H9 (cell line): ENCODE results near the gene CCDC91. TPM values are rescaled to one million over a fixed set of nuclear protein-coding genes. Genes with fewer than 3 reads are reported as not detected.

Experiments used
- DNase-seq: peaks from one replicate; pipeline ENCODE4 v3.0.0-alpha.2; 2017
- H2AFZ ChIP-seq: one replicate; pipeline ENCODE4 v1.6.1; 2013; ENCODE audit warnings: mild to moderate bottlenecking, low read length, control low read depth, moderate library complexity
- H2AK5ac ChIP-seq: 2 replicates; pipeline ENCODE4 v1.6.1; 2013; ENCODE audit warnings: low read length, control low read depth, mixed read lengths; ENCODE audit not compliant: insufficient read length
- H2BK120ac ChIP-seq: one replicate; pipeline ENCODE4 v1.6.1; 2013; ENCODE audit warnings: low read depth, mild to moderate bottlenecking, low read length, control low read depth, inconsistent platforms; ENCODE audit not compliant: poor library complexity, severe bottlenecking
- H2BK12ac ChIP-seq: 2 replicates; pipeline ENCODE4 v1.6.1; 2013; ENCODE audit warnings: low read length, control low read depth, mixed read lengths, low read depth; ENCODE audit not compliant: insufficient read length
- H2BK15ac ChIP-seq: 2 replicates; pipeline ENCODE4 v1.6.1; 2013; ENCODE audit warnings: low read depth, low read length, control low read depth
- H2BK20ac ChIP-seq: one replicate; pipeline ENCODE4 v1.6.1; 2013; ENCODE audit warnings: low read depth, mild to moderate bottlenecking, low read length, control low read depth, inconsistent platforms; ENCODE audit not compliant: poor library complexity, severe bottlenecking
- H2BK5ac ChIP-seq: 2 replicates; pipeline ENCODE4 v1.6.1; 2013; ENCODE audit warnings: low read length, control low read depth, mixed read lengths; ENCODE audit not compliant: insufficient read length
- H3K14ac ChIP-seq: 2 replicates; pipeline ENCODE4 v1.6.1; 2013; ENCODE audit warnings: low read length, control low read depth; ENCODE audit not compliant: insufficient read depth
- H3K18ac ChIP-seq: 2 replicates; pipeline ENCODE4 v1.6.1; 2013; ENCODE audit warnings: low read depth, mild to moderate bottlenecking, mixed read lengths, low read length, control low read depth; ENCODE audit not compliant: insufficient read length
- H3K23ac ChIP-seq: 2 replicates; pipeline ENCODE4 v1.6.1; 2013; ENCODE audit warnings: low read length, control low read depth, mixed read lengths, low read depth; ENCODE audit not compliant: insufficient read length
- H3K23me2 ChIP-seq: 2 replicates; pipeline ENCODE4 v1.6.1; 2013; ENCODE audit warnings: low read depth, mild to moderate bottlenecking, mixed read lengths, low read length, control low read depth; ENCODE audit not compliant: insufficient read length, poor library complexity, severe bottlenecking
- H3K27ac ChIP-seq: 2 replicates; pipeline ENCODE4 v1.5.1; 2013; ENCODE audit warnings: low read length, control low read depth, mixed read lengths, low read depth; ENCODE audit not compliant: insufficient read length
- H3K27me3 ChIP-seq: 2 replicates; pipeline ENCODE4 v1.6.1; 2013; ENCODE audit warnings: low read length, control low read depth, inconsistent platforms; ENCODE audit not compliant: insufficient read depth
- H3K4ac ChIP-seq: 2 replicates; pipeline ENCODE4 v1.6.1; 2013; ENCODE audit warnings: low read depth, mild to moderate bottlenecking, control low read depth, inconsistent platforms, low read length, moderate library complexity
- H3K4me1 ChIP-seq: 2 replicates; pipeline ENCODE4 v1.6.1; 2013; ENCODE audit warnings: low read length, control low read depth, inconsistent platforms; ENCODE audit not compliant: insufficient read depth
- H3K4me2 ChIP-seq: 2 replicates; pipeline ENCODE4 v1.6.1; 2013; ENCODE audit warnings: low read length, control low read depth, mixed read lengths; ENCODE audit not compliant: insufficient read length, insufficient read depth
- H3K56ac ChIP-seq: 2 replicates; pipeline ENCODE4 v1.6.1; 2013; ENCODE audit warnings: low read depth, mild to moderate bottlenecking, mixed read lengths, low read length, control low read depth; ENCODE audit not compliant: insufficient read length
- H3K79me1 ChIP-seq: 2 replicates; pipeline ENCODE4 v1.6.1; 2013; ENCODE audit warnings: low read depth, mild to moderate bottlenecking, moderate library complexity, low read length, control low read depth, inconsistent platforms; ENCODE audit not compliant: insufficient read depth, poor library complexity, severe bottlenecking
- H3K79me2 ChIP-seq: 2 replicates; pipeline ENCODE4 v1.6.1; 2013; ENCODE audit warnings: low read length, control low read depth, inconsistent platforms; ENCODE audit not compliant: insufficient read depth
- H3K9ac ChIP-seq: 2 replicates; pipeline ENCODE4 v1.6.1; 2013; ENCODE audit warnings: low read length, control low read depth, mixed read lengths; ENCODE audit not compliant: insufficient read length; ENCODE audit errors: extremely low read depth
- H3K9me3 ChIP-seq: one replicate; pipeline ENCODE4 v1.6.1; 2013; ENCODE audit warnings: low read depth, low read length, inconsistent platforms; ENCODE audit not compliant: control insufficient read depth
- H3T11ph ChIP-seq: one replicate; pipeline ENCODE4 v1.6.1; 2013; ENCODE audit warnings: mild to moderate bottlenecking, low read length, control low read depth, inconsistent platforms
- H4K20me1 ChIP-seq: one replicate; pipeline ENCODE4 v1.6.1; 2013; ENCODE audit not compliant: control insufficient read depth, insufficient read length, insufficient read depth
- H4K5ac ChIP-seq: 2 replicates; pipeline ENCODE4 v1.6.1; 2013; ENCODE audit warnings: low read depth, mild to moderate bottlenecking, mixed read lengths, low read length, control low read depth; ENCODE audit not compliant: insufficient read length
- H4K8ac ChIP-seq: replicated peaks from 2 replicates; pipeline ENCODE4 v1.6.1; 2013; ENCODE audit warnings: low read length, control low read depth, mixed read lengths, low read depth; ENCODE audit not compliant: insufficient read length
- H4K91ac ChIP-seq: 2 replicates; pipeline ENCODE4 v1.6.1; 2013; ENCODE audit warnings: low read depth, mild to moderate bottlenecking, moderate library complexity, mixed read lengths, low read length, control low read depth; ENCODE audit not compliant: insufficient read length
- H3K27ac Mint-ChIP-seq, 3 experiments: 2 replicates in 2 of 3; 3 replicates in 1 of 3; pipeline ENCODE4 v1.8.0; 2020 to 2021; ENCODE audit warnings: mixed read lengths in 3 of 3, mild to moderate bottlenecking in 1 of 3, moderate library complexity in 1 of 3
- H3K27me3 Mint-ChIP-seq: 2 replicates; pipeline ENCODE4 v1.8.0; 2021; ENCODE audit warnings: low read depth, mild to moderate bottlenecking, moderate library complexity, mixed read lengths
- H3K36me3 Mint-ChIP-seq, 3 experiments: 2 replicates in 2 of 3; 3 replicates in 1 of 3; pipeline ENCODE4 v1.8.0; 2020 to 2021; ENCODE audit warnings: low read depth in 3 of 3, mixed read lengths in 3 of 3; ENCODE audit not compliant: insufficient read depth in 1 of 3
- H3K4me1 Mint-ChIP-seq, 2 experiments: 2 replicates each; pipeline ENCODE4 v1.8.0; 2020; ENCODE audit warnings: mixed read lengths in 2 of 2
- H3K4me3 Mint-ChIP-seq, 2 experiments: 2 replicates in 1 of 2; 3 replicates in 1 of 2; pipeline ENCODE4 v1.8.0; 2020 to 2021; ENCODE audit warnings: mild to moderate bottlenecking in 2 of 2, mixed read lengths in 2 of 2, moderate library complexity in 1 of 2
- H3K9me3 Mint-ChIP-seq, 2 experiments: 2 replicates in 1 of 2; 3 replicates in 1 of 2; pipeline ENCODE4 v1.8.0; 2020; ENCODE audit warnings: mild to moderate bottlenecking in 2 of 2, mixed read lengths in 2 of 2, moderate library complexity in 1 of 2
- WGBS: extraction: QIAGEN DNeasy Blood & Tissue Kit; methylation state at CpG from one replicate; pipeline ENCODE4 v1.1.7; 2013; ENCODE audit warnings: missing lambda C conversion rate, low lambda C conversion rate, mixed read lengths; ENCODE audit not compliant: insufficient read length; ENCODE audit errors: extremely low coverage; 5-methylcytosine and 5-hydroxymethylcytosine counted together
- total RNA-seq: library from RNA; stranded (reverse); gene quantifications from 2 replicates; pipeline ENCODE4 v1.2.1, GENCODE V29; 2021
- TF ChIP-seq, protein P1 (sequence below): fragments of 200-600 bp; sonication (generic); conservative IDR thresholded peaks from 3 replicates; pipeline ENCODE4 v1.8.0; 2021; ENCODE audit warnings: antibody characterized with exemption, mild to moderate bottlenecking

The CCDC91 gene
- total RNA-seq, 1 experiment from 2014 or later: 22.7 TPM

DNA sequence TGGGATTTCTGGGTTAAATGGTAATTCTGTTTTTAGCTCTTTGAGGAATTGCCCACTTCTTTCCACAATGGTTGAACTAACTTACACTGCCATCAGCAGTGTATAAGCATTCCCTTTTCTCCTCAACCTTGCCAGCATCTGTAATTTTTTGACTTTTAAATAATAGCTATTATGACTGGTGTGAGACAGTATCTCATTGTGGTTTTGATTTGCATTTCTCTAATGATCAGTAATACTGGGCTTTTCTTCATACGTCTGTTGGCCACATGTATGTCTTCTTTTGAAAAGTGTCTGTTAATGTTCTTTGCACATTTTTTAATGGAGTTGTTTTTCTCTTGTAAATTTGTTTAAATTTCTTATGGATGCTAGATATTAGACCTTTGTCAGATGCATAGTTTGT is 323.7 kb downstream of the CCDC91 start:
- Mint-ChIP-seq H3K27ac (no peak overlapping the region), H3K9me3 (peaks cover 2 to 7% of the 10 kb centered on the region in 2 experiments), H3K27me3 (no peaks in the 10 kb centered on the region), H3K4me3 (no peak overlapping the region), H3K36me3 (peaks cover 2 to 10% (median 7%) of the 10 kb centered on the region in 3 experiments; a peak in 6 of 7 replicates), H3K4me1 (peaks cover 5 to 7% of the 10 kb centered on the region in 2 experiments; a peak in 3 of 4 replicates)
- no peak for DNase-seq
- no peak overlapping the region for H2BK15ac ChIP-seq
- no peak overlapping the region for H3K27ac ChIP-seq
- no peak overlapping the region for H2BK120ac ChIP-seq
- no peak overlapping the region for H2BK12ac ChIP-seq
- no peak overlapping the region for H3K9ac ChIP-seq
- H3K56ac ChIP-seq: no peak overlapping the region
- H3K79me1 ChIP-seq: no peaks in the 10 kb centered on the region
- H3K4me2 ChIP-seq: no peak overlapping the region
- H2AK5ac ChIP-seq: no peak overlapping the region
- no peak overlapping the region for H3K18ac ChIP-seq
- no peak overlapping the region for H3T11ph ChIP-seq
- H4K8ac ChIP-seq: no peak overlapping the region
- H3K23me2 ChIP-seq: no peaks in the 10 kb centered on the region
- no peaks in the 10 kb centered on the region for H4K20me1 ChIP-seq
- no peak overlapping the region for H3K4ac ChIP-seq
- H4K5ac ChIP-seq: no peak overlapping the region
- no peaks in the 10 kb centered on the region for H3K79me2 ChIP-seq
- no peak overlapping the region for H3K23ac ChIP-seq
- H3K27me3 ChIP-seq: no peaks in the 10 kb centered on the region
- H4K91ac ChIP-seq: no peak overlapping the region
- no peak overlapping the region for H2BK5ac ChIP-seq
- WGBS: no CpG with 5 or more reads among the region's 1 CpG
- TF ChIP-seq, protein P1, sequence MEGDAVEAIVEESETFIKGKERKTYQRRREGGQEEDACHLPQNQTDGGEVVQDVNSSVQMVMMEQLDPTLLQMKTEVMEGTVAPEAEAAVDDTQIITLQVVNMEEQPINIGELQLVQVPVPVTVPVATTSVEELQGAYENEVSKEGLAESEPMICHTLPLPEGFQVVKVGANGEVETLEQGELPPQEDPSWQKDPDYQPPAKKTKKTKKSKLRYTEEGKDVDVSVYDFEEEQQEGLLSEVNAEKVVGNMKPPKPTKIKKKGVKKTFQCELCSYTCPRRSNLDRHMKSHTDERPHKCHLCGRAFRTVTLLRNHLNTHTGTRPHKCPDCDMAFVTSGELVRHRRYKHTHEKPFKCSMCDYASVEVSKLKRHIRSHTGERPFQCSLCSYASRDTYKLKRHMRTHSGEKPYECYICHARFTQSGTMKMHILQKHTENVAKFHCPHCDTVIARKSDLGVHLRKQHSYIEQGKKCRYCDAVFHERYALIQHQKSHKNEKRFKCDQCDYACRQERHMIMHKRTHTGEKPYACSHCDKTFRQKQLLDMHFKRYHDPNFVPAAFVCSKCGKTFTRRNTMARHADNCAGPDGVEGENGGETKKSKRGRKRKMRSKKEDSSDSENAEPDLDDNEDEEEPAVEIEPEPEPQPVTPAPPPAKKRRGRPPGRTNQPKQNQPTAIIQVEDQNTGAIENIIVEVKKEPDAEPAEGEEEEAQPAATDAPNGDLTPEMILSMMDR: no peak
- no peak overlapping the region for H3K14ac ChIP-seq
- peaks cover 5% of the 10 kb centered on the region; the same call in 1 of the 2 replicates for H3K4me1 ChIP-seq
- no peak overlapping the region for H2AFZ ChIP-seq
- no peaks in the 10 kb centered on the region for H3K9me3 ChIP-seq
- no peak overlapping the region for H2BK20ac ChIP-seq
